ENCODE measurements around the gene EHD4.

DNA sequence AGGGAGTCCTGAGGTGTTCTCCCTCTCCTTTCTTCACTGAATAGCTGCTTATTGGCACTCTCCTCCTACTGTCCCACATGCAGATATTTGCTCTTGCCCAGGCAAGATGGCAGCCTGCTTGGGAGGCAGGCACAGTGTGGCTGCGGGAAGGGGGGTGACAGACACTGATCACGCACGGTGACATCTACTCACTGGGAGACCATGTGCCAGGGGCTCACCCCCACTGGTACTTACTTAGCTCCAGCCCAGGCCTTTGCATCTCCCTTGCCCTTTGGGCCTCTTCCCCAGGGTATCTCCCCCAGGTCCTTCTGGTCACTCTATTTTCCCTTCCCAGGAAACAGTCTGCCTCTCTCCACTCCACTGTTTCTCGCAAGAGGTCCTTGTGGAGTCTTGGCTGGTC lies 42.0 kb upstream of the EHD4 start:
- no peak for TF ChIP-seq YY1 (IDR thresholded peaks at IDR 0.05; ENCODE audit: insufficient read depth, insufficient read length)
- TF ChIP-seq ZNF274 (IDR thresholded peaks at IDR 0.05; ENCODE audit: low read depth, low read length) = no peak
- TF ChIP-seq SUZ12 (IDR thresholded peaks at IDR 0.05; ENCODE audit: extremely low read depth, insufficient read depth, insufficient read length) = no peak
